ENCODE results near the gene PTPRD. TPM values are rescaled to one million over a fixed set of nuclear protein-coding genes. Genes with fewer than 3 reads are reported as not detected.

Gene PTPRD
- total and polyA plus RNA-seq, 2 donors (not counting 1 experiment from before 2014, with no cell fraction given) = 0.35 to 4.8 TPM

- Histone ChIP-seq H3K27ac (ENCODE audit: insufficient read depth, low read length) (no peak overlapping the region), H3K4me2 (ENCODE audit: extremely low read depth, insufficient read depth, low read length) (no peak overlapping the region), H3K9me3 (ENCODE audit: control insufficient read depth, insufficient read depth, low read depth, low read length) (no peaks in the 10 kb centered on the region), H4K20me1 (ENCODE audit: control insufficient read depth, extremely low read depth, insufficient read depth, low read length) (no peaks in the 10 kb centered on the region), H3K4me3 (replicated peaks in 1 of 4; ENCODE audit: control extremely low read depth in 1 of 4, insufficient read depth in 1 of 4, low read depth in 3 of 4, low read length in 4 of 4) (no peak overlapping the region), H3K36me3 (ENCODE audit: control insufficient read depth, insufficient read depth, low read length) (no peaks in the 10 kb centered on the region), H3K79me2 (ENCODE audit: control insufficient read depth, insufficient read depth, low read length) (no peaks in the 10 kb centered on the region), H2AFZ (ENCODE audit: low read length) (no peak overlapping the region), H3K4me1 (ENCODE audit: control insufficient read depth, extremely low read depth, insufficient read depth, low read length) (no peaks in the 10 kb centered on the region), H3K9ac (ENCODE audit: insufficient read depth, low read length) (no peak overlapping the region), H3K27me3 (ENCODE audit: control insufficient read depth, insufficient read depth, low read length) (no peaks in the 10 kb centered on the region)
- DNase-seq (ENCODE audit: low read depth in 2 of 2) = no peak
- TF ChIP-seq EZH2 (IDR thresholded peaks at IDR 0.05; ENCODE audit: low read length, missing control alignments) (no peak), CTCF (conservative IDR thresholded peaks at IDR 0.05 in 1 of 2, IDR thresholded peaks at IDR 0.05 in 1 of 2; ENCODE audit: low read depth in 1 of 2, low read length in 2 of 2) (no peak)
Measured at GRCh38 chr9:8417341-8417740, 2195.5 kb downstream of the PTPRD start.

- Histone ChIP-seq H3K36me3 (ENCODE audit: control insufficient read depth, insufficient read depth, low read length) (no peaks in the 10 kb centered on the region), H2AFZ (ENCODE audit: low read length) (no peak overlapping the region), H3K9me3 (ENCODE audit: control insufficient read depth, insufficient read depth, low read depth, low read length) (no peaks in the 10 kb centered on the region)
Measured at GRCh38 chr9:8412327-8412726, 2200.5 kb downstream of the PTPRD start.

GRCh38 chr9:8408575-8409190 is 2204.1 kb downstream of the PTPRD start:
- no peak for TF ChIP-seq CTCF (conservative IDR thresholded peaks at IDR 0.05 in 1 of 2, IDR thresholded peaks at IDR 0.05 in 1 of 2; ENCODE audit: low read depth in 1 of 2, low read length in 2 of 2)
- H3K9me3 ChIP-seq (ENCODE audit: control insufficient read depth, insufficient read depth, low read depth, low read length) = no peaks in the 10 kb centered on the region

More at GRCh38 chr9:8412327-8412726, 2200.5 kb downstream of the PTPRD start:
- no peaks in the 10 kb centered on the region for H3K27me3 ChIP-seq (ENCODE audit: control insufficient read depth, insufficient read depth, low read length)
- H3K4me2 ChIP-seq (ENCODE audit: extremely low read depth, insufficient read depth, low read length) = no peak overlapping the region
- H4K20me1 ChIP-seq (ENCODE audit: control insufficient read depth, extremely low read depth, insufficient read depth, low read length) = no peaks in the 10 kb centered on the region
- TF ChIP-seq EZH2 (IDR thresholded peaks at IDR 0.05; ENCODE audit: low read length, missing control alignments) (no peak), CTCF (conservative IDR thresholded peaks at IDR 0.05 in 1 of 2, IDR thresholded peaks at IDR 0.05 in 1 of 2; ENCODE audit: low read depth in 1 of 2, low read length in 2 of 2) (no peak)
- no peaks in the 10 kb centered on the region for H3K4me1 ChIP-seq (ENCODE audit: control insufficient read depth, extremely low read depth, insufficient read depth, low read length)
- H3K4me3 ChIP-seq (replicated peaks in 1 of 4; ENCODE audit: control extremely low read depth in 1 of 4, insufficient read depth in 1 of 4, low read depth in 3 of 4, low read length in 4 of 4) = no peak overlapping the region
- no peak overlapping the region for H3K27ac ChIP-seq (ENCODE audit: insufficient read depth, low read length)
- DNase-seq (ENCODE audit: low read depth in 2 of 2) = no peak
- no peaks in the 10 kb centered on the region for H3K79me2 ChIP-seq (ENCODE audit: control insufficient read depth, insufficient read depth, low read length)
- H3K9ac ChIP-seq (ENCODE audit: insufficient read depth, low read length) = no peak overlapping the region

More at GRCh38 chr9:8408575-8409190, 2204.1 kb downstream of the PTPRD start:
- no peak overlapping the region for H2AFZ ChIP-seq (ENCODE audit: low read length)
- no peak overlapping the region for H3K27ac ChIP-seq (ENCODE audit: insufficient read depth, low read length)
- H3K4me3 ChIP-seq (replicated peaks in 1 of 4; ENCODE audit: control extremely low read depth in 1 of 4, insufficient read depth in 1 of 4, low read depth in 3 of 4, low read length in 4 of 4) = no peak overlapping the region
- H4K20me1 ChIP-seq (ENCODE audit: control insufficient read depth, extremely low read depth, insufficient read depth, low read length) = no peaks in the 10 kb centered on the region
- no peaks in the 10 kb centered on the region for H3K79me2 ChIP-seq (ENCODE audit: control insufficient read depth, insufficient read depth, low read length)
- no peaks in the 10 kb centered on the region for H3K27me3 ChIP-seq (ENCODE audit: control insufficient read depth, insufficient read depth, low read length)
- no peak for DNase-seq (ENCODE audit: low read depth in 2 of 2)
- no peaks in the 10 kb centered on the region for H3K4me1 ChIP-seq (ENCODE audit: control insufficient read depth, extremely low read depth, insufficient read depth, low read length)
- no peaks in the 10 kb centered on the region for H3K36me3 ChIP-seq (ENCODE audit: control insufficient read depth, insufficient read depth, low read length)
- no peak overlapping the region for H3K9ac ChIP-seq (ENCODE audit: insufficient read depth, low read length)
- H3K4me2 ChIP-seq (ENCODE audit: extremely low read depth, insufficient read depth, low read length) = no peak overlapping the region

Measured in fibroblast of lung (primary cell).